ENCODE measurements around the gene HNRNPUL2.
"Not testable (repeated sequence)": the region's sequence is repeated elsewhere in the genome, so short reads cannot be mapped to it uniquely, and the experiment has no call there.

The HNRNPUL2 gene

GRCh38 chr11:62727165-62727871 lies at the start of gene HNRNPUL2:
HNRNPUL2 (minus strand) TSS chr11:62727457; CDS start chr11:62727156, 301 bp downstream.
- peak; percentile 91 to 99 (median 93) for DNase-seq (ENCODE audit: low read depth in 2 of 3, low spot score in 2 of 3)

- DNase-seq (ENCODE audit: low read depth in 2 of 3, low spot score in 2 of 3): no peak
These were observed 48.4 kb upstream of the HNRNPUL2 start for GRCh38 chr11:62775646-62776045.

- no peak for DNase-seq (ENCODE audit: low read depth in 2 of 3, low spot score in 2 of 3)
These were observed 47.1 kb upstream of the HNRNPUL2 start for GRCh38 chr11:62774407-62774806.

- peak; percentile 89 to 96 (median 89) for DNase-seq (ENCODE audit: low read depth in 2 of 3, low spot score in 2 of 3)
These were observed 44.1 kb upstream of the HNRNPUL2 start, which contains the start of gene TAF6L for GRCh38 chr11:62771144-62772021. TAF6L (plus strand) TSS chr11:62771396; CDS start chr11:62775784, 4,388 bp downstream.

- DNase-seq (ENCODE audit: low read depth in 2 of 3, low spot score in 2 of 3): no peak
These were observed 43.5 kb upstream of the HNRNPUL2 start for GRCh38 chr11:62770778-62771143.

GRCh38 chr11:62760867-62761227 lies 33.6 kb upstream of the HNRNPUL2 start:
- DNase-seq (ENCODE audit: low read depth in 2 of 3, low spot score in 2 of 3): not testable (repeated sequence)

GRCh38 chr11:62757846-62758788 lies 30.9 kb upstream of the HNRNPUL2 start:
- DNase-seq (ENCODE audit: low read depth in 2 of 3, low spot score in 2 of 3): no peak

GRCh38 chr11:62755086-62755615 lies 27.9 kb upstream of the HNRNPUL2 start:
- no peak for DNase-seq (ENCODE audit: low read depth in 2 of 3, low spot score in 2 of 3)

GRCh38 chr11:62753736-62754603 lies 26.7 kb upstream of the HNRNPUL2 start, which contains the start of gene ZBTB3:
ZBTB3 (minus strand) TSS chr11:62754160; CDS start chr11:62753664, 496 bp downstream.
- peak; percentile 84 to 94 (median 93) for DNase-seq (ENCODE audit: low read depth in 2 of 3, low spot score in 2 of 3)

GRCh38 chr11:62752994-62753735 lies 25.9 kb upstream of the HNRNPUL2 start:
- DNase-seq (ENCODE audit: low read depth in 2 of 3, low spot score in 2 of 3): no peak

- no peak for DNase-seq (ENCODE audit: low read depth in 2 of 3, low spot score in 2 of 3)
These were observed 25.0 kb upstream of the HNRNPUL2 start for GRCh38 chr11:62752177-62752785.

- DNase-seq (ENCODE audit: low read depth in 2 of 3, low spot score in 2 of 3): not testable (repeated sequence)
These were observed 22.7 kb upstream of the HNRNPUL2 start for GRCh38 chr11:62749931-62750330.

GRCh38 chr11:62747475-62748160 lies 20.4 kb upstream of the HNRNPUL2 start:
- DNase-seq (ENCODE audit: low read depth in 2 of 3, low spot score in 2 of 3): no peak

GRCh38 chr11:62737196-62737595 lies 9.9 kb upstream of the HNRNPUL2 start:
- no peak for DNase-seq (ENCODE audit: low read depth in 2 of 3, low spot score in 2 of 3)

- no peak for DNase-seq (ENCODE audit: low read depth in 2 of 3, low spot score in 2 of 3)
These were observed 5.6 kb upstream of the HNRNPUL2 start for GRCh38 chr11:62732830-62733229.

GRCh38 chr11:62730076-62730475 lies 2.8 kb upstream of the HNRNPUL2 start:
- not testable (repeated sequence) for DNase-seq (ENCODE audit: low read depth in 2 of 3, low spot score in 2 of 3)

- DNase-seq (ENCODE audit: low read depth in 2 of 3, low spot score in 2 of 3): peak; percentile 54 to 67 (median 61)
These were observed 1.1 kb upstream of the HNRNPUL2 start, which contains the start of gene TTC9C for GRCh38 chr11:62728171-62728988. TTC9C (plus strand) TSS chr11:62728486; CDS start chr11:62728849, 363 bp downstream.

Data from activated CD8-positive, alpha-beta memory T cell treated with anti-CD3 and anti-CD28 coated beads for 48 hours (primary cell).